GM12873 (cell line): ENCODE data around the gene MLH3.

Experiments
- CTCF ChIP-seq: IDR thresholded peaks from 2 replicates; pipeline ENCODE4 v1.5.1; 2012; ENCODE audit warnings: low read depth, mild to moderate bottlenecking, moderate library complexity, low read length, control low read depth; ENCODE audit not compliant: insufficient read depth; ENCODE audit errors: missing control alignments

MLH3 gene

GRCh38 chr14:75066691-75067090, 15.4 kb upstream of the MLH3 start:
- no peak for TF ChIP-seq CTCF

- no peak for TF ChIP-seq CTCF
Measured at GRCh38 chr14:75064205-75064567, 12.9 kb upstream of the MLH3 start.

DNA sequence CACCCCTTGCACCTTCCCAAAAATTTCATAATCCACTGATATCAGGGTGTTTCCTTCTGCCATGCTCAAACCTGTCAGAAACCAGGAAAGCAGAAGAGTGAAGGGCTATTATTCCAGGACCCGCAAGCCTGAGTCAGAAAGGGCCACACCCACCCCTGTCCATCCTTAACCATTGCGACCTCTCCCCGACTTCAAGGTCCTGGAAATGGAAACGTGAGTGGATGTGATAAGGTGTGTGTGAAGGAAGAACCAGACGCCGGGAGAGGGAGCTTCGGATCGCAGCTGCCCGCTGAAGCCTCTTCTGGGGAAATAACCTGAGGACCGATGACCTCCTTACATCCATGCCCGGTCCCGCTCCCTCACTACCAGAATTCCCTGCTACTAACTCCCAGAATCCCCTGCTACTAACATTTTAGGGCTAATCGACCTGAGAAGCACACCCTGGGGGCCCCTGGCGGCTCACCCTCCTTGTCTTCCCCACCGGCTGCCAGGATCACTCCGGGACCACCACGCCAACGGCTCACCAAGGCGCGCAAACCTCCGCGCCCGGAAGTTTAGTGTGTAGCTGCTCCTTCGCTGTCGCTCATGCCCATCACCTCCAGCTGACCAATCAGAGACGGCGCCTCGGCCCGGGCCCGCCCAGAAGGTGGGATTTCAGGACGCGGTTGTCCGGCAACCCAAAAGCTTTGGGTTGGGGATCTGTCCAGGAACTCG, 12.4 kb upstream of the MLH3 start, which contains the start of gene ACYP1:
Gene ACYP1 (minus strand): TSS at position 534 of the 714 bp plus-strand sequence. CDS start 471 bp downstream, at position 63.
- TF ChIP-seq CTCF: no peak

DNA sequence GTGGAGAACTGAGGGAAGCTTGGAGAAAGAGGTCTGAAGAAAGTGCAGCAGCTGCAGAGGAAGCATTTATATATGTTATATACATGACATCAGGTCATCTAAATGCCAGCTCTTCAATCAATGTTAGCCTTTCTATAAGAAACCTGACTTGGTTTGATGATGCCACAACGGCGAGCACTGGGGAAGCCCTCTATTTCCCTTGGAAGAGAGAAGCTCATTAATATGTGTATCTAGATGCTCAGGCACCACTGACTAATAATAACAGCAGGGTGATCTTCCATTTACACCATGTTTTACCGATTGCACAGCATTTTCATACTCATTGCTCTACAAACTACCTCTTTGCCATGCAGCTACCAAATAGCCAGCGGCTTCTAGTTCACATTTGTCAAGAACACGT, 11.7 kb upstream of the MLH3 start:
- TF ChIP-seq CTCF: no peak

- no peak for TF ChIP-seq CTCF
Measured at GRCh38 chr14:75060420-75060819, 9.2 kb upstream of the MLH3 start.

- no peak for TF ChIP-seq CTCF
Measured at GRCh38 chr14:75059642-75060041, 8.4 kb upstream of the MLH3 start.

DNA sequence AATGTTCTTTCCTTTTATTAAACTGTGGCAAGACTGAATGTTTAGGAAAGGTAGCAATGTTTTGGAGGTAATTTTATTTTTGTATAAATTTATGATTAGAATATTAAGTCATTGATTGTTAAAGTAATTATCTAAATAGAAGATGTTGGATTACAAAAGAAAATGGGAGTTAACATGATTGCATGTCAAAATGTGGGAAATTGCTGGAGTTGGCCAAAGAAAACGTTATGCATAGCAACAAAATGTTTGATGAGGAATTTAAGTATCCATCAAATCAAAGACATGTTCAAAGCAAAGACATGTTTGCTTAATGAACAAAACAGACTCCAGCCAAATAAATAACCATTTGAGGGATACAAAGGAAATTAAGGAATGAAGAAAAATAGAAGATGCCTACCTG, 3.2 kb upstream of the MLH3 start:
- TF ChIP-seq CTCF: no peak
